HepG2 (cell line): ENCODE data around the gene DNLZ. TPM values are rescaled to one million over a fixed set of nuclear protein-coding genes. Genes with fewer than 3 reads are reported as not detected.

Experiments used
- AKAP8 ChIP-seq: sonication (generic); formaldehyde crosslinking; IDR thresholded peaks from 2 replicates; pipeline ENCODE4 v1.5.1; 2020; ENCODE audit warnings: mild to moderate bottlenecking, missing genetic modification reagents
- CEBPZ ChIP-seq: IDR thresholded peaks from 2 replicates; pipeline ENCODE4 v1.6.1; 2012; ENCODE audit warnings: low read length, improper control_type of control experiment
- ERF ChIP-seq: IDR thresholded peaks from 2 replicates; pipeline ENCODE4 v1.6.1; 2018; ENCODE audit warnings: missing biosample characterization, missing genetic modification reagents
- IKZF1 ChIP-seq: fragments of 450-650 bp; IDR thresholded peaks from 2 replicates; pipeline ENCODE4 v1.7.1; 2016
- PATZ1 ChIP-seq: sonication (generic); formaldehyde crosslinking; IDR thresholded peaks from 2 replicates; pipeline ENCODE4 v1.4.0; 2020; ENCODE audit warnings: missing genetic modification reagents
- PCBP1 ChIP-seq: fragments of 200-400 bp; formaldehyde crosslinking; IDR thresholded peaks from 2 replicates; pipeline ENCODE4 v1.6.1; 2017; ENCODE audit warnings: mild to moderate bottlenecking, low read depth, low read length, borderline replicate concordance
- PHB2 ChIP-seq: fragments of 450-650 bp; IDR thresholded peaks from 2 replicates; pipeline ENCODE4 v1.6.1; 2018; ENCODE audit not compliant: partially characterized antibody
- RBM22 ChIP-seq: fragments of 200-400 bp; formaldehyde crosslinking; optimal IDR thresholded peaks from 2 replicates; pipeline ENCODE3; 2017; ENCODE audit warnings: mild to moderate bottlenecking, low read length, moderate library complexity
- SKI ChIP-seq: fragments of 450-650 bp; IDR thresholded peaks from one replicate; pipeline ENCODE4 v1.6.1; 2018; ENCODE audit warnings: mild to moderate bottlenecking; ENCODE audit not compliant: partially characterized antibody
- ZBTB10 ChIP-seq: sonication (generic); formaldehyde crosslinking; IDR thresholded peaks from 2 replicates; pipeline ENCODE4 v1.4.0; 2020; ENCODE audit warnings: missing genetic modification reagents, borderline replicate concordance
- ZMYM4 ChIP-seq: sonication (generic); formaldehyde crosslinking; IDR thresholded peaks from 2 replicates; pipeline ENCODE4 v1.8.1; 2023; ENCODE audit warnings: mild to moderate bottlenecking, missing genetic modification reagents
- ZNF280D ChIP-seq: sonication (generic); formaldehyde crosslinking; IDR thresholded peaks from 2 replicates; pipeline ENCODE4 v1.5.1; 2020; ENCODE audit warnings: mild to moderate bottlenecking, missing genetic modification reagents
- ZNF282 ChIP-seq: fragments of 450-650 bp; IDR thresholded peaks from 2 replicates; pipeline ENCODE4 v1.6.1; 2018; ENCODE audit not compliant: partially characterized antibody
- ZNF572 ChIP-seq: sonication (generic); formaldehyde crosslinking; IDR thresholded peaks from 2 replicates; pipeline ENCODE4 v1.5.1; 2020; ENCODE audit warnings: mild to moderate bottlenecking, missing genetic modification reagents
- ZNF709 ChIP-seq: sonication (generic); formaldehyde crosslinking; IDR thresholded peaks from 2 replicates; pipeline ENCODE4 v1.5.0; 2020; ENCODE audit warnings: mild to moderate bottlenecking, missing genetic modification reagents
- polyA plus RNA-seq, 8 experiments: library from polyadenylated mRNA; depleted of rRNA in 3 of 8; stranded (reverse) in 7 of 8; unstranded in 1 of 8; fragments of >200 nt; fragmentation: Illumina TruSeq in 4 of 8; extraction: Trizol in 4 of 8; gene quantifications; 2 replicates each; pipeline versions ENCODE4 v1.2.1 to v1.2.3, GENCODE V29; 2011 to 2016; ENCODE audit warnings: low read depth in 4 of 8, missing spikeins in 1 of 8, mixed read lengths in 1 of 8; ENCODE audit not compliant: insufficient read depth in 1 of 8
- total RNA-seq, 5 experiments: library from RNA; depleted of rRNA; stranded (reverse); fragments of >200 nt; fragmentation: Illumina TruSeq; extraction: Trizol; gene quantifications; 2 replicates each; pipeline ENCODE4 v1.2.3, GENCODE V29; 2016; ENCODE audit warnings: low read depth in 1 of 5

DNLZ gene
- total and polyA plus RNA-seq, 2 of the 13 experiments (the other 11 are each of a cell fraction or from before 2014, with no cell fraction given), result 3.4 to 8.0 TPM

GRCh38 chr9:136363106-136363948, at the start of gene DNLZ (continued):
- TF ChIP-seq PATZ1, result peak; percentile 65
- TF ChIP-seq SKI, result no peak
- TF ChIP-seq ZBTB10 (CRISPR knock-in tag), result 0 out of 2 replicates have a peak, but pooled peaks have one; percentile 51
- TF ChIP-seq ZNF280D (CRISPR knock-in tag), result no peak
- TF ChIP-seq ZNF709 (CRISPR knock-in tag), result no peak
- no peak for TF ChIP-seq IKZF1
- no peak for TF ChIP-seq ZNF282
- no peak for TF ChIP-seq ZNF572 (CRISPR knock-in tag)
- TF ChIP-seq CEBPZ, result no peak
- peak; percentile 69; the same call in 1 of the 2 replicates for TF ChIP-seq ZMYM4 (CRISPR knock-in tag)
- peak; percentile 67 for TF ChIP-seq RBM22
- TF ChIP-seq AKAP8 (CRISPR knock-in tag), result peak; percentile 82; the same call in 1 of the 2 replicates
- peak; percentile 90 for TF ChIP-seq ERF
- TF ChIP-seq PCBP1, result peak; percentile 54; the same call in 1 of the 2 replicates
- no peak for TF ChIP-seq PHB2
